SU-DHL-6 (cell line): Measurements from ENCODE around the gene NHLRC4.

Experiments used
- H2AFZ ChIP-seq: fragments of 200-600 bp; sonication (generic); 2 replicates; pipeline ENCODE4 v1.6.1; 2014; ENCODE audit warnings: low read depth, mild to moderate bottlenecking, moderate library complexity, mixed read lengths, antibody characterized with exemption, low read length; ENCODE audit not compliant: severe bottlenecking
- H3F3A ChIP-seq: fragments of 200-600 bp; shearing (Covaris generic); 2 replicates; pipeline ENCODE4 v1.6.0; 2016; ENCODE audit warnings: antibody characterized with exemption, mild to moderate bottlenecking; ENCODE audit not compliant: insufficient read depth
- H3K27ac ChIP-seq: fragments of 200-600 bp; sonication (generic); 2 replicates; pipeline ENCODE4 v1.5.1; 2016; ENCODE audit warnings: low read depth, mild to moderate bottlenecking, low read length, moderate library complexity, mixed read lengths
- H3K27me3 ChIP-seq: fragments of 200-600 bp; sonication (generic), shearing (Covaris generic); 2 replicates; pipeline ENCODE4 v1.6.0; 2014; ENCODE audit warnings: mild to moderate bottlenecking, low read length
- H3K36me3 ChIP-seq: fragments of 200-600 bp; sonication (generic); 2 replicates; pipeline ENCODE4 v1.6.1; 2014; ENCODE audit warnings: mild to moderate bottlenecking, low read length, mixed read lengths
- H3K4me2 ChIP-seq: fragments of 300-600, 200-600 bp; shearing (Covaris generic), sonication (generic); 2 replicates; pipeline ENCODE4 v1.6.0; 2014; ENCODE audit warnings: low read length, low read depth, mild to moderate bottlenecking; ENCODE audit not compliant: poor library complexity, severe bottlenecking
- H3K4me3 ChIP-seq: fragments of 200-600 bp; sonication (generic); 2 replicates; pipeline ENCODE4 v1.5.1; 2014; ENCODE audit warnings: antibody characterized with exemption, low read length, mild to moderate bottlenecking, mixed read lengths; ENCODE audit not compliant: insufficient read depth, poor library complexity, severe bottlenecking
- H3K79me2 ChIP-seq: fragments of 200-600 bp; sonication (generic); 2 replicates; pipeline ENCODE4 v1.6.1; 2014; ENCODE audit warnings: mild to moderate bottlenecking, low read length, moderate library complexity; ENCODE audit not compliant: insufficient read depth
- H3K9ac ChIP-seq: fragments of 200-600 bp; sonication (generic); 2 replicates; pipeline ENCODE4 v1.7.0; 2014; ENCODE audit warnings: mild to moderate bottlenecking, low read length
- H3K9me2 ChIP-seq: fragments of 200-600 bp; sonication (generic); replicated peaks from 2 replicates; pipeline ENCODE4 v1.6.1; 2014; ENCODE audit warnings: low read length; ENCODE audit not compliant: insufficient read depth
- H3K9me3 ChIP-seq: fragments of 200-600 bp; sonication (generic); 2 replicates; pipeline ENCODE4 v1.6.1; 2014; ENCODE audit warnings: low read length, mixed read lengths; ENCODE audit not compliant: insufficient read depth
- H4K20me1 ChIP-seq: fragments of 200-600 bp; sonication (generic); 2 replicates; pipeline ENCODE4 v1.6.1; 2014; ENCODE audit warnings: low read depth, mild to moderate bottlenecking, antibody characterized with exemption, low read length, moderate library complexity, mixed read lengths
- CTCF ChIP-seq: fragments of 200-600 bp; sonication (generic); IDR thresholded peaks from one replicate; pipeline ENCODE4 v1.5.1; 2017; ENCODE audit warnings: antibody characterized with exemption, mild to moderate bottlenecking, low read length, moderate library complexity; ENCODE audit not compliant: insufficient read depth, poor library complexity, severe bottlenecking
- EZH2phosphoT487 ChIP-seq: fragments of 200-600 bp; sonication (generic), shearing (Covaris generic); conservative IDR thresholded peaks from 2 replicates; pipeline ENCODE4 v1.6.1; 2018; ENCODE audit warnings: mild to moderate bottlenecking, antibody characterized with exemption, low read length, moderate library complexity, mixed read lengths

NHLRC4 gene

GRCh38 chr16:536746-537145 lies 30.1 kb upstream of the NHLRC4 start:
- H3K36me3 ChIP-seq = no peaks in the 10 kb centered on the region
- no peaks in the 10 kb centered on the region for H3K27me3 ChIP-seq
- no peak overlapping the region for H3K27ac ChIP-seq
- H4K20me1 ChIP-seq = no peaks in the 10 kb centered on the region
- H3K4me2 ChIP-seq = no peak overlapping the region
- no peak for TF ChIP-seq EZH2phosphoT487
- TF ChIP-seq CTCF = no peak
- peaks cover 47% of the 10 kb centered on the region for H3K79me2 ChIP-seq
- H2AFZ ChIP-seq = no peak overlapping the region
- H3K9me2 ChIP-seq = no peaks in the 10 kb centered on the region
- H3F3A ChIP-seq = no peaks in the 10 kb centered on the region
- H3K4me3 ChIP-seq = no peak overlapping the region
- no peaks in the 10 kb centered on the region for H3K9me3 ChIP-seq
- no peak overlapping the region for H3K9ac ChIP-seq

- no peaks in the 10 kb centered on the region for H3K36me3 ChIP-seq
- H3K27me3 ChIP-seq = no peaks in the 10 kb centered on the region
- H3K79me2 ChIP-seq = peaks cover 47% of the 10 kb centered on the region
- no peak overlapping the region for H3K9ac ChIP-seq
- no peak overlapping the region for H3K4me2 ChIP-seq
- no peaks in the 10 kb centered on the region for H4K20me1 ChIP-seq
- no peak overlapping the region for H2AFZ ChIP-seq
- no peak overlapping the region for H3K4me3 ChIP-seq
- TF ChIP-seq EZH2phosphoT487 = no peak
- no peak for TF ChIP-seq CTCF
- H3K9me2 ChIP-seq = no peaks in the 10 kb centered on the region
- H3F3A ChIP-seq = no peaks in the 10 kb centered on the region
- H3K27ac ChIP-seq = no peak overlapping the region
- no peaks in the 10 kb centered on the region for H3K9me3 ChIP-seq
Observed at GRCh38 chr16:537415-538335, 29.1 kb upstream of the NHLRC4 start.

GRCh38 chr16:539901-540530 lies 26.8 kb upstream of the NHLRC4 start:
- Histone ChIP-seq H3K79me2 (peaks cover 35% of the 10 kb centered on the region), H2AFZ (no peak overlapping the region), H3K27ac (no peak overlapping the region), H3K27me3 (no peaks in the 10 kb centered on the region), H3F3A (no peaks in the 10 kb centered on the region), H3K4me3 (no peak overlapping the region), H4K20me1 (no peaks in the 10 kb centered on the region), H3K9me3 (no peaks in the 10 kb centered on the region), H3K9ac (no peak overlapping the region), H3K9me2 (no peaks in the 10 kb centered on the region), H3K4me2 (no peak overlapping the region), H3K36me3 (no peaks in the 10 kb centered on the region)
- TF ChIP-seq CTCF (no peak), EZH2phosphoT487 (no peak)
